Fibroblast of upper back skin (primary cell): ENCODE measurements around the gene FAM3D.
"Not testable (repeated sequence)": the region's sequence is repeated elsewhere in the genome, so short reads cannot be mapped to it uniquely, and the experiment has no call there.

Source experiments
- DNase-seq: peaks from one replicate; pipeline ENCODE4 v3.0.0-alpha.2; 2013

Gene FAM3D, protein sequence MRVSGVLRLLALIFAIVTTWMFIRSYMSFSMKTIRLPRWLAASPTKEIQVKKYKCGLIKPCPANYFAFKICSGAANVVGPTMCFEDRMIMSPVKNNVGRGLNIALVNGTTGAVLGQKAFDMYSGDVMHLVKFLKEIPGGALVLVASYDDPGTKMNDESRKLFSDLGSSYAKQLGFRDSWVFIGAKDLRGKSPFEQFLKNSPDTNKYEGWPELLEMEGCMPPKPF

GRCh38 chr3:58666683-58667082 is at the start of gene FAM3D:
FAM3D (minus strand) TSS chr3:58666774; CDS start chr3:58655563, 11,211 bp downstream.
- DNase-seq = no peak

DNA sequence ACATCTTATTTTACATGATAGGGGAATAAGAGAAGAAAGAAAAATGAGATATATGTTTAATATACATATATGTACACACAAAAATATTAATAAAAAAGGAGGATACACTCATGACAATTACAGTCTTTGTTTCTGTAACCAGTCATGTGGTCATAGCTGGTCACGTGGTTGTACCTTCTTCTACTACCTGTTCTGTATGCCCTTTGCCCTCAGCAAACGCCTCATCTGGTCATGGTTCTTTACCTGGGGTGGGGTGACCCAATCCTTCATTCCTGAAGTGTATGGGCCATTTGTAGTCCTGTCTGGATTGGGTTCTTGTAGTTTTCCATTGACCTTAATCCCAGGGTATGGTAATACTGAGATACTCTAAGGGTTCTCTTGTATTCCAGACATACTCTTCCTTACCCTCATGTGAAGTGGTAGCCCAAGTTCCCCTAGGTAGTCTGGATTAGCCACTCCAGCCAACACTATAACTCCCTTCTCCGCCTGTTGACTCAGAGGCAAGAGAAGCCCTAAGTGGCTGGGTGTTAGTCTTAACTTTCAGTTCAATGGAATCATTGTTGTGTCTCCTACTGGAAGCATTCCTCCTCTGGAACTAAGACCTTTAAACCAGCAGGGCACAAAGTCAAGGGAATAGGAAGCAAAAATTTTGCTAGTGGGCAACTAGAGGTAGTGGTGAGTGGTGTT is 47.3 kb upstream of the FAM3D start:
- DNase-seq = no peak

- no peak for DNase-seq
These were observed 45.3 kb upstream of the FAM3D start for GRCh38 chr3:58711871-58712270.

- not testable (repeated sequence) for DNase-seq
These were observed 42.4 kb upstream of the FAM3D start for GRCh38 chr3:58708983-58709382.

GRCh38 chr3:58708116-58708791 is 41.7 kb upstream of the FAM3D start:
- no peak for DNase-seq

GRCh38 chr3:58707390-58707930 is 40.9 kb upstream of the FAM3D start:
- no peak for DNase-seq

- no peak for DNase-seq
These were observed 40.0 kb upstream of the FAM3D start for GRCh38 chr3:58706395-58707167.

DNA sequence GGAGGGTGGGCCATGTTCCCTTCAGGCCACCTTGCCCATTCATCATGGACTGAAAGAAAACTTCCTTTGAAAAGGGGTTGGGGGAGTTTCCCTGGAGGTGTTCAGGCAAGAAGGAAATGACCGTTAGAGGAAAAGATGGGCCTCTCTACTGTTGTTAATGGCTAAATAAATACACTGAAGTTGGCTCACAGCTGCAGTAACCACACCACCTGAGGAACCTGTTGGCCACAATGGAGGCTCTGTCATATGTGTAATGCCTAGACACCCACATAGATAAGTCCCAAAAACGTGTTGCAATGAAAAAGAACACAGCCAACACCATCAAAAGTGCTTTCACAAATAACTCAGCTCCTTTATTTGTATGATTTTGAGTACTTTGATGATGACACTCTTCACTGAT is 38.2 kb upstream of the FAM3D start:
- DNase-seq = no peak

DNA sequence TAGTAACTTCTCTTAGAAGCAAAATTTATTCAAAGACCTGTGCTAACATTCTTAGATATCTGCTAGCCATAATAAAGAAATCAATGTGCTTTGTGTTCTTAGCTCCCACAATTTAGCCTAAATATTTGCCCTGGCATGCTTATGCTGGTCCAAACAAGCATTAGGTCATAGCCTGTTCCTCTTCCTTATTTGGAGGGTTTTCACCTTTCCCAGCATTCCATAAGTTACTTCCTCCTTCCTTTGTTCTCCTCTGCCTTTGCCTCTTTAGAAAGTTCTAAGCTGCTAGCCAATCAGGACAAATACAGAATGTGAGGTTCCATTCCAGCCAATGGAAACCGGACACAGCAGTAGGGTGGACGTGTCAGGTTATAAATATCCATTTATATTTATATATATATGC is 37.7 kb upstream of the FAM3D start:
- not testable (repeated sequence) for DNase-seq

GRCh38 chr3:58698246-58698645 is 31.7 kb upstream of the FAM3D start:
- DNase-seq = no peak

- no peak for DNase-seq
These were observed 31.0 kb upstream of the FAM3D start for GRCh38 chr3:58697561-58697960.

- DNase-seq = not testable (repeated sequence)
These were observed 30.2 kb upstream of the FAM3D start for GRCh38 chr3:58696813-58697212.

DNA sequence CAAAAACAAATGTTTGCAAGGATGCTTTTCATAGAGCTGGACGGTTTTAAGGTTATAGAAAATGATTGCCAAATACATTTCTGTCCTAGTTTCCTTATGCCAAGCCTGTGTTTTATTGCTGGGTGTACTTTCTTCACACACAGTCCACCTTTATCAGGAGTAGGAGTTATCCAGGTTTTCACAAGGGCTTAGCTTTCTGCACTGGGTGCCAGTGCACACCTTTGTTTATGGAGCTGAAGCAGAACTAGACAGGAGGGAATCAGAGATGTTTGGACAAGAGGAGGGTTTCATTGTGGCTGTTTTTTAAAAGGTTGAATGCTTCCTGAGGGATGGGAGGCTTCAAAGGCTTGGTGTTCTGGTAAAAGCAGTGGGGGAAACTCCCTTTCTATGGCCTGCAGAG is 29.5 kb upstream of the FAM3D start:
- no peak for DNase-seq

DNA sequence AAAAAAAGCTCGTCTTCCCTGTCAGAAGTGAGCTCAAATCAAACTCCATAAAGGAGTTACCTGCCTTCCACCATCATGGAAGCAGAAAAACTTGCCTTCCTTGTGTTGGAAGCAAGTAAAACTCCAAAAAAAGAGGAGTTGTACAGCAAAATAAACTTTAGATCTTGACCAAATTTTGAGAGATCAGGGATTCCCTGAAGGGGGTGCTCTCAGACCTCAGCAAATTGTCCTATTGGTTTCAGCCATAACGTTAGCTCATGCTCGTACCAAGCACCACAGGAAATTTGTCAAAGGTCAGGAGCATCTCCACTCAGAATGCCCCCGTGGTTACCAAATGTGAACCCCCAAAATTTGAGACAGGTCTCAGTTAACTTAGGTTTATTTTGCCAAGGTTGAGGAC is 28.7 kb upstream of the FAM3D start:
- DNase-seq = not testable (repeated sequence)

- DNase-seq = no peak
These were observed 27.6 kb upstream of the FAM3D start for GRCh38 chr3:58693940-58694850.

GRCh38 chr3:58692484-58692883 is 25.9 kb upstream of the FAM3D start:
- no peak for DNase-seq

DNA sequence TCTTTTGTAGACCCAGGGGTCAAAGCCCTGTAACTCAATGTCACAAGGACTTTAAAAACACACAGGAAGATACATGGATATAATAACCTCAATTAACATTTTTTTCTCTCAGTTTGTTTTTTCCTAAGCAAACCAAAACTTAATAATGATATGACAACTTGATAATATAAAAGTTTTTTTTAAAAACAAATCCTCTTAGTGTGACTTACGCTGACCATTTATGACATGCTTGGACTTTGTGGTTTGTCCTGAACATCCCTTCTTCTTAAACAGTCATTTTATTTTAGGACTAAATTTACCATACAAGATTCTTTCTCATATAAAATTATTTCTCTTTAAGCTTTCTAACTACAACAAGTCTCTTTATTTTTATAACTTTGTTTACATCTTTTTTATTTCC is 25.4 kb upstream of the FAM3D start:
- DNase-seq = no peak

DNA sequence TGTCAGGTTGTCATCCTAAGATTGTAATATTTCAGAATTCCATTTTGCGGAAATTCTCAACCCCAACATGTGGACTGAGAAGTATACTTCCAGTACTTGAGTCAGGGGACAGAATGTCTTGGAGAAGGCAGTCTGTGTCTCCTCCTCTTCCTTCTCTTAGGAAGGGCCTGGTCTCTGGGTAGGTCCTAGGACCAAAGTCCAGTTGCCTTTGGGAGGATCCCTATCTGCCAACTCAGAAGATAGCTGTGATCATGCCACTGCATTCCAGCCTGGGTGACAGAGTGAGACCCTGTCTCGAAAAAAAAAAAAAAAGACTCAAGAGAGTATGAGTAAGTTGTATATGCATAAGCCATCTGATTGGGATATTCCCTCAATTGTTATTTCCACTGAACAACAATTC is 23.9 kb upstream of the FAM3D start:
- DNase-seq = no peak

DNA sequence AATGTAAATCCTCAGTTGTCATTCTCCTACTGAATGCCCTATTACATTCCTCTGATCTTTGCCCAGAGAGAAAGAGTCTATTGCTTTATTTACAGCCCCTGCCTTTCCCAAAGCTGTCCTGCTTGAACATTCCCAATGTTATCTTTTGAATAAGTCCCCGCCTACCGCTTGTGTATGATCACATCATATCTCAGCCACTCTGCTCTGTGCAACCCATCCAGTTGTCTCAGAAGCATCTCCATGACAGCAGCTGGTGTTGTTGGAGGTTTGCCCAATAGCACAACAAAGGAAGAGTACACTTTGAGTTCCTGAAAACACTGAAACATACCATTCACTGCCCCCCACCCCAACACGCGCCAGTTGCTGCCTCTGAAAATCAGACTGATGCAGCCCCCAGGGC is 22.0 kb upstream of the FAM3D start:
- no peak for DNase-seq

DNA sequence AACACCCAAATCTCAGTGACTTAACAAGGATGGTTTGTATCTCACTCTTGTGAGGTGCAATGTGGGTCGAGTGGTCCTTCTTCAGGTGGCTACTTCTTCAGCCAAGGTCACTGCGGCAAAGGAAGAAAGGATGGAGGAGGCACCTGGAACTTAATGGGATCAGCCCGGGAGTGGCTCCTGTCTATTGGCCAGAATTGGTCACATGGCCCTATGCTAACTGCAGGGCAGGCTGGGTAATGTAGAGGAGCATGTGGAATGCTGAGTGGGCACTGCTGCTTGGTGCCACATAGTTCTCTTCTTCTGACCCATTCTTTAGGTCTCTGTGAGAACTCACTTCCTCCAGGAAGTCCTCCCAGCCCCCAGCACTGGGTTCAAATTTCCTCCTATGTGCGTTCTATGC is 20.3 kb upstream of the FAM3D start:
- no peak for DNase-seq

DNA sequence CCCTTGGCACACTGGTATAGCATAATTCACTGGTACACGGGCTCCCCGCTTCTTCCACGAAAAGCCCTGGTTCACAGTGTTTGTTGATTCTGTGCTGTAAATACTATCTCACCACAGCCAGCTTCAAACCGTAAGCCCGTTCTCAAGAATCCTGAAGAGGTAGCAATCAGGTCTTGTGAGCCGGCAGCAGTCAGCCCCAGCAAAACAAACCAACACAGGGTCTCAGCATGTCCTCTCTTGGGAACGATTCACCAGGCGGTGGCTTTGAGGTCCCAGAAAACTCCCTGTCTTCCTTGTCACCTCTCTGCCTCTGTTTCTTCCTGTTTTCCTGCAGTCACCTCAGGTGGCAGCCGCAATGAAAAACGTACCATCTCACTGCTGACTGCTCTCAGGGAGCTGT is 19.1 kb upstream of the FAM3D start:
- no peak for DNase-seq

DNA sequence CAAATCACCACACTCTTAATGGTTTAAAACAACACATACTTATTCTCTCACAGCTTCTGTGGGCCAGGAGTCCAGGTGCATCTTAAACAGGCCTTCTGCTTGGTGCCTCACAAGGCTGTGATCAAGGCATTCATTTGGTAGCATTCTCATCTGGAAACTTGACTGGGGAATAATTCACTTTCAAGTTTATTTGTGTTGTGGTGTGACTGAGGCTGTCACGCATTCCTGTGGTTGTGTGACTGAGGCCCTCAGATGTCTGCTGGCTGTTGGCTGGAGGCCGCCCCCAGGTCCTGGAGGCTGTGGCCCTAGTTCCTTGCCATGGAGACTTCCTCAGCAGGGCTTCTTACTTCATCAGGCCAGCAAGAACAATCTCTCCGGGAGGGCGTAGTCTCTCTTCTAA is 16.9 kb upstream of the FAM3D start:
- peak; percentile 35 for DNase-seq
